Naive thymus-derived CD4-positive, alpha-beta T cell (primary cell): ENCODE data around the gene KREMEN1. TPM values are rescaled to one million over a fixed set of nuclear protein-coding genes. Genes with fewer than 3 reads are reported as not detected.

Experiments
- ATAC-seq: fragments of 150-1000 bp; cut with Tn5 transposase; 2 replicates; pipeline ENCODE4 v1.10.0; 2021; ENCODE audit warnings: mild to moderate bottlenecking, moderate library complexity
- CTCF ChIA-PET: fragments of 350-600 bp; sonication (Branson Sonifier 250); formaldehyde crosslinking; loops from one replicate; lab custom pipeline; 2021; ENCODE audit warnings: antibody characterized with exemption; lab: Charles Lee
- POLR2A ChIA-PET: fragments of 350-600 bp; sonication (Branson Sonifier 250); formaldehyde crosslinking; loops from one replicate; lab custom pipeline; 2021; ENCODE audit warnings: antibody characterized with exemption, inconsistent platforms; lab: Charles Lee
- DNase-seq, 9 donors: peaks; one replicate each; pipeline versions ENCODE4 v3.0.0 to v3.0.0-alpha.2; 2020 to 2022; ENCODE audit warnings: mixed read lengths in 1 of 9
- H3K27ac ChIP-seq: one replicate; pipeline ENCODE4 v1.7.0; 2013; ENCODE audit warnings: mild to moderate bottlenecking, low read depth, low read length, moderate library complexity
- H3K27me3 ChIP-seq, 2 donors: one replicate each; pipeline ENCODE4 v1.7.0; 2013; ENCODE audit warnings: low read length in 2 of 2, mild to moderate bottlenecking in 2 of 2, moderate library complexity in 2 of 2; ENCODE audit not compliant: control insufficient read depth in 2 of 2, insufficient read depth in 2 of 2
- H3K36me3 ChIP-seq, 3 experiments: 1 replicate in 2 of 3; 2 replicates in 1 of 3; pipeline ENCODE4 v1.7.0; 2013; ENCODE audit warnings: low read length in 3 of 3, mild to moderate bottlenecking in 3 of 3, moderate library complexity in 1 of 3; ENCODE audit not compliant: insufficient read depth in 3 of 3, control insufficient read depth in 2 of 3
- H3K4me1 ChIP-seq, 2 donors: one replicate each; pipeline ENCODE4 v1.7.0; 2013; ENCODE audit warnings: low read length in 2 of 2, mild to moderate bottlenecking in 2 of 2, moderate library complexity in 1 of 2; ENCODE audit not compliant: control insufficient read depth in 2 of 2, insufficient read depth in 2 of 2
- H3K4me3 ChIP-seq: 2 replicates; pipeline ENCODE4 v1.7.0; 2013; ENCODE audit warnings: mild to moderate bottlenecking, low read length
- H3K9me3 ChIP-seq, 3 experiments: 1 replicate in 2 of 3; 2 replicates in 1 of 3; pipeline ENCODE4 v1.7.0; 2013; ENCODE audit warnings: low read length in 3 of 3; ENCODE audit not compliant: control insufficient read depth in 2 of 3
- H3K27ac Mint-ChIP-seq, 9 donors: one replicate each; pipeline ENCODE4 v1.8.0; 2020 to 2022; ENCODE audit warnings: mixed read lengths in 9 of 9, mild to moderate bottlenecking in 8 of 9, moderate library complexity in 5 of 9, inconsistent platforms in 2 of 9
- H3K27me3 Mint-ChIP-seq, 5 donors: one replicate each; pipeline ENCODE4 v1.8.0; 2021 to 2022; ENCODE audit warnings: mixed read lengths in 5 of 5, mild to moderate bottlenecking in 1 of 5
- H3K36me3 Mint-ChIP-seq, 5 donors: one replicate each; pipeline ENCODE4 v1.8.0; 2020 to 2022; ENCODE audit warnings: mixed read lengths in 5 of 5, mild to moderate bottlenecking in 3 of 5, inconsistent platforms in 1 of 5
- H3K4me1 Mint-ChIP-seq, 7 donors: one replicate each; pipeline ENCODE4 v1.8.0; 2020 to 2022; ENCODE audit warnings: mixed read lengths in 7 of 7, mild to moderate bottlenecking in 3 of 7, inconsistent platforms in 1 of 7
- H3K4me3 Mint-ChIP-seq, 10 donors: one replicate each; pipeline ENCODE4 v1.8.0; 2020 to 2022; ENCODE audit warnings: mild to moderate bottlenecking in 10 of 10, mixed read lengths in 10 of 10, moderate library complexity in 6 of 10, inconsistent platforms in 2 of 10
- H3K9me3 Mint-ChIP-seq, 11 donors: one replicate each; pipeline ENCODE4 v1.8.0; 2020 to 2022; ENCODE audit warnings: mixed read lengths in 11 of 11, mild to moderate bottlenecking in 4 of 11, inconsistent platforms in 1 of 11, moderate library complexity in 1 of 11
- intact Hi-C, 2 donors: fragments of 100-400 bp; cut with micrococcal nuclease; formaldehyde crosslinking; loops; one replicate each; pipeline ENCODE4 v1.15.1; 2023
- polyA plus RNA-seq, 2 donors: library from polyadenylated mRNA; unstranded; fragments of 300-500 nt; fragmentation: Illumina TruSeq; gene quantifications; one replicate each; pipeline ENCODE4 v1.2.3, GENCODE V29; 2021
- total RNA-seq, 6 experiments: library from RNA in 5 of 6; stranded (reverse) in 5 of 6; gene quantifications; 1 replicate in 5 of 6; 2 replicates in 1 of 6; pipeline ENCODE4 v1.2.3 and lab custom pipeline; 2021 to 2026

KREMEN1 gene
- total and polyA plus RNA-seq, 7 experiments from 2014 or later: 1.1 TPM; not detected in 6

GRCh38 chr22:29203488-29204454, 130.9 kb downstream of the KREMEN1 start:
- H3K36me3 ChIP-seq: no peaks in the 10 kb centered on the region
- ChIA-PET POLR2A (no interaction called here), CTCF (no interaction called here)
- no peak overlapping the region for H3K27ac Mint-ChIP-seq
- H3K4me1 ChIP-seq: peaks cover 4 to 9% of the 10 kb centered on the region in 2 donors
- peak overlapping the region in 1 of 10 donors; percentile 68 for H3K4me3 Mint-ChIP-seq
- H3K9me3 Mint-ChIP-seq: no peaks in the 10 kb centered on the region
- H3K9me3 ChIP-seq: no peaks in the 10 kb centered on the region
- H3K4me1 Mint-ChIP-seq: peaks cover 13 to 28% (median 15%) of the 10 kb centered on the region in 7 donors
- peaks cover 35 to 66% (median 51%) of the 10 kb centered on the region in 5 donors for H3K27me3 Mint-ChIP-seq
- intact Hi-C loops: no loop called here
- H3K36me3 Mint-ChIP-seq: no peaks in the 10 kb centered on the region
- H3K27ac ChIP-seq: no peak overlapping the region
- no peak for ATAC-seq
- H3K4me3 ChIP-seq: no peak overlapping the region
- peaks cover 0 to 3% of the 10 kb centered on the region in 2 donors for H3K27me3 ChIP-seq
- DNase-seq: no peak

GRCh38 chr22:29204455-29205183, 131.8 kb downstream of the KREMEN1 start:
- Histone ChIP-seq H3K9me3 (no peaks in the 10 kb centered on the region), H3K27ac (no peak overlapping the region), H3K36me3 (no peaks in the 10 kb centered on the region), H3K4me1 (peaks cover 4 to 9% of the 10 kb centered on the region in 2 donors), H3K27me3 (peaks cover 0 to 3% of the 10 kb centered on the region in 2 donors), H3K4me3 (no peak overlapping the region)
- no peak overlapping the region for H3K27ac Mint-ChIP-seq
- H3K4me1 Mint-ChIP-seq: peaks cover 13 to 28% (median 15%) of the 10 kb centered on the region in 7 donors
- peaks cover 35 to 66% (median 50%) of the 10 kb centered on the region in 5 donors for H3K27me3 Mint-ChIP-seq
- CTCF ChIA-PET: no interaction called here
- intact Hi-C loops: no loop called here
- no peaks in the 10 kb centered on the region for H3K36me3 Mint-ChIP-seq
- no peak for DNase-seq
- H3K4me3 Mint-ChIP-seq: peak overlapping the region in 7 of 10 donors; percentile 1 to 68 (median 20)
- ATAC-seq: no peak
- POLR2A ChIA-PET: no interaction called here
- no peaks in the 10 kb centered on the region for H3K9me3 Mint-ChIP-seq

- Mint-ChIP-seq H3K4me3 (peak overlapping the region in 9 of 10 donors; percentile 1 to 74 (median 47)), H3K4me1 (peaks cover 13 to 27% (median 15%) of the 10 kb centered on the region in 7 donors), H3K9me3 (no peaks in the 10 kb centered on the region), H3K27ac (no peak overlapping the region), H3K27me3 (peaks cover 30 to 64% (median 46%) of the 10 kb centered on the region in 5 donors), H3K36me3 (no peaks in the 10 kb centered on the region)
- H3K36me3 ChIP-seq: no peaks in the 10 kb centered on the region
- DNase-seq (no peak), ATAC-seq (no peak)
- H3K27me3 ChIP-seq: peaks cover 0 to 3% of the 10 kb centered on the region in 2 donors
- intact Hi-C loops: no loop called here
- no peak overlapping the region for H3K4me3 ChIP-seq
- H3K9me3 ChIP-seq: no peaks in the 10 kb centered on the region
- no peak overlapping the region for H3K27ac ChIP-seq
- peaks cover 4 to 9% of the 10 kb centered on the region in 2 donors for H3K4me1 ChIP-seq
- ChIA-PET POLR2A (no interaction called here), CTCF (no interaction called here)
Measured at GRCh38 chr22:29205252-29205593, 132.4 kb downstream of the KREMEN1 start.

DNA sequence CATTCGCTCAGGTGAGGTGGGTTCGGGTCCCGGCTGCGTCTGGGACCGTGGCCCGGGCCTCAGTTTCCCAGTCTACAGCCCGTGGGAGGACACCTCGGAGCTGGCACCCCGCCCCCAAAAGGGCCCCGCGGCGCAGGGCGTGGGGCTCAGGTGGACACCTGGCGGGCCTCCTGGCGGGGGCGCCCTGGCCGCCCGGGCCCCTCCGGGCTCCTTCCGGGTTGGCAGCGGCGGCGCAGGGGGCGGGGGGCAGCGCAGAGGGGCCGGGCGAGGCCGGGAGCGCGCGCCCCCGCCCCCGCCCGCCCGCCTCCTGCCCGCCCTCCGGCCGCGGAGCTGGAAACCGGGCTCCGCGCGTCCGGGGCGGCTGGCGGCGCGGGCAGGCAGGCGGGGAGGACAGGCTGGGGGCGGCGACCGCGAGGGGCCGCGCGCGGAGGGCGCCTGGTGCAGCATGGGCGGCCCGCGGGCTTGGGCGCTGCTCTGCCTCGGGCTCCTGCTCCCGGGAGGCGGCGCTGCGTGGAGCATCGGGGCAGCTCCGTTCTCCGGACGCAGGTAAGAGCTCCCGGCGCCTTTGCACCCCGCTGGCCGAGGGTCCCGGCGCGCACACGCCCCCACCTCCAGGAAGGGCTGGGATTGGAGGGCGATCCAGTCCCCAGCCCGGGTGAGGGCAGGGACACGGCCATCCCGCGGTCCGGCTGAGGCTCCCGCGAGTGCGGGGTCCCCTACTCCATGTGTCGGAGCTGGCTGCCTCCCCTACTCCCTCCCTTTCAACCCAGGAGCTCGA, 132.9 kb downstream of the KREMEN1 start, which contains the start of gene EMID1:
TSS of gene EMID1 (plus strand) at position 303 of the 778 bp plus-strand sequence. CDS start at position 446, 143 bp downstream.
- Histone ChIP-seq H3K27me3 (peaks cover 0 to 3% of the 10 kb centered on the region in 2 donors), H3K4me1 (peaks cover 4 to 9% of the 10 kb centered on the region in 2 donors), H3K27ac (no peak within 1 kb of the TSS), H3K9me3 (no peaks in the 10 kb centered on the region), H3K4me3 (no peak within 1 kb of the TSS), H3K36me3 (no peaks in the 10 kb centered on the region)
- intact Hi-C loops: no loop called here
- Mint-ChIP-seq H3K27ac (no peak within 1 kb of the TSS), H3K4me3 (peak within 1 kb of the TSS; percentile 20 to 77 (median 60)), H3K36me3 (no peaks in the 10 kb centered on the region), H3K4me1 (peaks cover 13 to 27% (median 15%) of the 10 kb centered on the region in 7 donors), H3K9me3 (no peaks in the 10 kb centered on the region), H3K27me3 (peaks cover 27 to 59% (median 42%) of the 10 kb centered on the region in 5 donors)
- ATAC-seq: peak; percentile 35
- DNase-seq: peak in 1 of 9 donors; percentile 38
- ChIA-PET POLR2A (no interaction called here), CTCF (no interaction called here)

GRCh38 chr22:29206372-29207242, 133.8 kb downstream of the KREMEN1 start:
- Mint-ChIP-seq H3K9me3 (no peaks in the 10 kb centered on the region), H3K4me3 (peak overlapping the region in 9 of 10 donors; percentile 23 to 77 (median 59)), H3K27ac (no peak overlapping the region), H3K27me3 (peaks cover 21 to 56% (median 37%) of the 10 kb centered on the region in 5 donors), H3K4me1 (peaks cover 13 to 26% (median 15%) of the 10 kb centered on the region in 7 donors), H3K36me3 (no peaks in the 10 kb centered on the region)
- ATAC-seq (no peak), DNase-seq (no peak)
- H3K9me3 ChIP-seq: no peaks in the 10 kb centered on the region
- ChIA-PET POLR2A (no interaction called here), CTCF (interaction anchor here (0.6 kb wide), 1 partner anchor 380 kb away, joined by 4 read pairs; no protein-coding TSS in a partner anchor)
- H3K36me3 ChIP-seq: no peaks in the 10 kb centered on the region
- H3K27me3 ChIP-seq: peaks cover 0 to 3% of the 10 kb centered on the region in 2 donors
- intact Hi-C loops: no loop called here
- H3K4me1 ChIP-seq: peaks cover 4 to 8% of the 10 kb centered on the region in 2 donors
- H3K4me3 ChIP-seq: no peak overlapping the region
- H3K27ac ChIP-seq: no peak overlapping the region
